Fibroblast of villous mesenchyme (primary cell): ENCODE results near the gene DGCR2. TPM values are rescaled to one million over a fixed set of nuclear protein-coding genes. Genes with fewer than 3 reads are reported as not detected.
A peak's percentile ranks its signal among the peaks of the same experiment; 100 is the strongest.

Source experiments
- DNase-seq: peaks from one replicate; pipeline ENCODE4 v3.0.0-alpha.2; 2010; ENCODE audit warnings: low read depth
- H3K4me3 ChIP-seq: 2 replicates; pipeline ENCODE4 v1.5.1; 2011; ENCODE audit warnings: low read depth, mild to moderate bottlenecking, low read length
- CTCF ChIP-seq: IDR thresholded peaks from 2 replicates; pipeline ENCODE4 v1.5.1; 2012; ENCODE audit warnings: low read depth, mild to moderate bottlenecking, low read length; ENCODE audit not compliant: insufficient read depth
- total RNA-seq: library from RNA; depleted of rRNA; stranded (reverse); fragments of >200 nt; gene quantifications from 2 replicates; pipeline ENCODE4 v1.2.3, GENCODE V29; 2012

DGCR2 gene
- total RNA-seq, 1 donor: 53.5 TPM

GRCh38 chr22:19065298-19065859 lies 56.8 kb downstream of the DGCR2 start:
- no peak overlapping the region for H3K4me3 ChIP-seq

GRCh38 chr22:19064354-19065054 lies 57.7 kb downstream of the DGCR2 start:
- H3K4me3 ChIP-seq: no peak overlapping the region
- TF ChIP-seq CTCF: no peak
- no peak for DNase-seq

More at GRCh38 chr22:19065298-19065859, 56.8 kb downstream of the DGCR2 start:
- no peak for DNase-seq
- no peak for TF ChIP-seq CTCF

GRCh38 chr22:19063581-19064353 lies 58.4 kb downstream of the DGCR2 start:
- no peak overlapping the region for H3K4me3 ChIP-seq
- DNase-seq: peak; percentile 5

GRCh38 chr22:19062943-19063308 lies 59.3 kb downstream of the DGCR2 start:
- no peak overlapping the region for H3K4me3 ChIP-seq
- no peak for DNase-seq
- no peak for TF ChIP-seq CTCF

More at GRCh38 chr22:19063581-19064353, 58.4 kb downstream of the DGCR2 start:
- no peak for TF ChIP-seq CTCF

GRCh38 chr22:19062139-19062942 lies 59.9 kb downstream of the DGCR2 start:
- no peak overlapping the region for H3K4me3 ChIP-seq
- no peak for TF ChIP-seq CTCF
- DNase-seq: no peak

GRCh38 chr22:19061471-19062138 lies 60.6 kb downstream of the DGCR2 start:
- H3K4me3 ChIP-seq: no peak overlapping the region
- no peak for TF ChIP-seq CTCF
- DNase-seq: no peak
